ENCODE results near the gene LIMS2. TPM values are rescaled to one million over a fixed set of nuclear protein-coding genes. Genes with fewer than 3 reads are reported as not detected.

Gene LIMS2
- total RNA-seq, 2 donors from 2014 or later, result 177 to 246 TPM

- DNase-seq (ENCODE audit: low spot score) (no peak), ATAC-seq (ENCODE audit: insufficient number of reproducible peaks, low FRiP score, low read depth) (no peak)
- Histone ChIP-seq H3K27me3 (replicated peaks; ENCODE audit: insufficient read depth) (no peaks in the 10 kb centered on the region), H3K4me3 (no peak overlapping the region), H3K27ac (peak overlapping the region; percentile 54 to 75), H3K4me1 (ENCODE audit: control insufficient read depth in 1 of 2, low read depth in 2 of 2) (peaks cover 43 to 76% of the 10 kb centered on the region in 2 donors), H3K36me3 (peaks cover 27% of the 10 kb centered on the region), H3K9me3 (no peaks in the 10 kb centered on the region)
- TF ChIP-seq CTCF (IDR thresholded peaks at IDR 0.05), result no peak
Measured at GRCh38 chr2:127650041-127650784, 25.1 kb downstream of the LIMS2 start.

GRCh38 chr2:127649684-127650040 lies 25.7 kb downstream of the LIMS2 start:
- DNase-seq (ENCODE audit: low spot score) (peak; percentile 64), ATAC-seq (ENCODE audit: insufficient number of reproducible peaks, low FRiP score, low read depth) (peak; percentile 35)
- no peaks in the 10 kb centered on the region for H3K9me3 ChIP-seq
- peaks cover 21% of the 10 kb centered on the region for H3K36me3 ChIP-seq
- H3K4me1 ChIP-seq (ENCODE audit: control insufficient read depth in 1 of 2, low read depth in 2 of 2), result peaks cover 43 to 76% of the 10 kb centered on the region in 2 donors
- TF ChIP-seq CTCF (IDR thresholded peaks at IDR 0.05), result peak; percentile 88
- no peaks in the 10 kb centered on the region for H3K27me3 ChIP-seq (replicated peaks; ENCODE audit: insufficient read depth)
- H3K27ac ChIP-seq, result peak overlapping the region; percentile 54 to 75
- H3K4me3 ChIP-seq, result no peak overlapping the region

- Histone ChIP-seq H3K36me3 (peaks cover 16% of the 10 kb centered on the region), H3K27ac (peak overlapping the region; percentile 54 to 75), H3K27me3 (replicated peaks; ENCODE audit: insufficient read depth) (no peaks in the 10 kb centered on the region), H3K4me3 (no peak overlapping the region), H3K4me1 (ENCODE audit: control insufficient read depth in 1 of 2, low read depth in 2 of 2) (peaks cover 43 to 80% of the 10 kb centered on the region in 2 donors), H3K9me3 (no peaks in the 10 kb centered on the region)
- DNase-seq (ENCODE audit: low spot score) (no peak), ATAC-seq (ENCODE audit: insufficient number of reproducible peaks, low FRiP score, low read depth) (no peak)
- no peak for TF ChIP-seq CTCF (IDR thresholded peaks at IDR 0.05)
Measured at GRCh38 chr2:127649100-127649611, 26.2 kb downstream of the LIMS2 start.

- Histone ChIP-seq H3K4me1 (ENCODE audit: control insufficient read depth in 1 of 2, low read depth in 2 of 2) (peaks cover 43 to 79% of the 10 kb centered on the region in 2 donors), H3K9me3 (no peaks in the 10 kb centered on the region), H3K27me3 (replicated peaks; ENCODE audit: insufficient read depth) (no peaks in the 10 kb centered on the region), H3K27ac (peak overlapping the region; percentile 64 to 70), H3K36me3 (peaks cover 8% of the 10 kb centered on the region), H3K4me3 (no peak overlapping the region)
- no peak for TF ChIP-seq CTCF (IDR thresholded peaks at IDR 0.05)
- DNase-seq (ENCODE audit: low spot score) (no peak), ATAC-seq (ENCODE audit: insufficient number of reproducible peaks, low FRiP score, low read depth) (no peak)
Measured at GRCh38 chr2:127648321-127648720, 27.0 kb downstream of the LIMS2 start.

GRCh38 chr2:127647242-127648190 lies 27.8 kb downstream of the LIMS2 start:
- peak; percentile 25 for ATAC-seq (ENCODE audit: insufficient number of reproducible peaks, low FRiP score, low read depth)
- no peaks in the 10 kb centered on the region for H3K27me3 ChIP-seq (replicated peaks; ENCODE audit: insufficient read depth)
- no peaks in the 10 kb centered on the region for H3K9me3 ChIP-seq
- H3K27ac ChIP-seq, result peak overlapping the region; percentile 50 to 70
- H3K4me3 ChIP-seq, result no peak overlapping the region
- no peak for TF ChIP-seq CTCF (IDR thresholded peaks at IDR 0.05)
- peaks cover 38 to 76% of the 10 kb centered on the region in 2 donors for H3K4me1 ChIP-seq (ENCODE audit: control insufficient read depth in 1 of 2, low read depth in 2 of 2)
- H3K36me3 ChIP-seq, result peaks cover 3% of the 10 kb centered on the region
- DNase-seq (ENCODE audit: low spot score), result no peak
